A673 (cell line): ENCODE results near the gene GSG1L. TPM values are rescaled to one million over a fixed set of nuclear protein-coding genes. Genes with fewer than 3 reads are reported as not detected.

Experiments
- BruUV-seq: library from RNA; stranded (reverse); fragments of 400-500 nt; replicated peaks from 2 replicates; lab custom pipeline; 2021; lab: Mats Ljungman, UMichigan
- CTCF ChIA-PET: fragments of 300-600 bp; sonication (Branson Sonifier 250); formaldehyde crosslinking; loops from one replicate; lab custom pipeline; 2022; ENCODE audit warnings: antibody characterized with exemption; lab: Charles Lee
- POLR2A ChIA-PET: fragments of 300-600 bp; sonication (Branson Sonifier 250); formaldehyde crosslinking; loops from one replicate; lab custom pipeline; 2022; ENCODE audit warnings: antibody characterized with exemption; ENCODE audit not compliant: low non-redundant PET; lab: Charles Lee
- DNase-seq: peaks from one replicate; pipeline ENCODE4 v3.0.0-alpha.2; 2015; ENCODE audit warnings: low spot score
- H3K27ac ChIP-seq: fragments of 200-600 bp; sonication (generic); 2 replicates; pipeline ENCODE4 v1.5.1; 2016; ENCODE audit warnings: mixed run types, low read depth, mild to moderate bottlenecking, mixed read lengths, antibody characterized with exemption, low read length; ENCODE audit not compliant: poor library complexity, severe bottlenecking
- H3K27me3 ChIP-seq: fragments of 200-600 bp; sonication (generic); replicated peaks from 2 replicates; pipeline ENCODE4 v1.6.1; 2017; ENCODE audit warnings: mixed run types, low read depth, mild to moderate bottlenecking, mixed read lengths, antibody characterized with exemption, low read length; ENCODE audit not compliant: insufficient read depth, poor library complexity
- H3K36me3 ChIP-seq: fragments of 200-600 bp; sonication (generic); 2 replicates; pipeline ENCODE4 v1.6.1; 2016; ENCODE audit warnings: mixed run types, mild to moderate bottlenecking, mixed read lengths, antibody characterized with exemption, low read length; ENCODE audit not compliant: insufficient read depth, poor library complexity, severe bottlenecking
- H3K4me1 ChIP-seq: fragments of 200-600 bp; sonication (generic); 2 replicates; pipeline ENCODE4 v1.6.1; 2017; ENCODE audit warnings: mixed run types, mild to moderate bottlenecking, mixed read lengths, antibody characterized with exemption, low read length; ENCODE audit not compliant: insufficient read depth, poor library complexity, severe bottlenecking
- H3K4me3 ChIP-seq: fragments of 200-600 bp; sonication (generic); 2 replicates; pipeline ENCODE4 v1.5.1; 2016; ENCODE audit warnings: low read depth, mixed run types, mild to moderate bottlenecking, mixed read lengths, low read length; ENCODE audit not compliant: poor library complexity, severe bottlenecking
- H3K9me3 ChIP-seq: fragments of 200-600 bp; sonication (generic); 2 replicates; pipeline ENCODE4 v1.6.1; 2016; ENCODE audit warnings: mixed run types, low read depth, mild to moderate bottlenecking, mixed read lengths, antibody characterized with exemption, low read length; ENCODE audit not compliant: poor library complexity, severe bottlenecking
- EZH2 ChIP-seq: fragments of 200-600 bp; sonication (generic); IDR thresholded peaks from 2 replicates; pipeline ENCODE4 v1.6.1; 2017; ENCODE audit warnings: borderline replicate concordance, low read depth, mild to moderate bottlenecking, mixed read lengths, antibody characterized with exemption, low read length; ENCODE audit not compliant: poor library complexity, severe bottlenecking
- intact Hi-C: fragments of 100-400 bp; cut with micrococcal nuclease; formaldehyde crosslinking; loops from one replicate; pipeline ENCODE4 v1.10.0; 2022; ENCODE audit not compliant: unreplicated experiment
- total RNA-seq: library from RNA; stranded (reverse); gene quantifications from 2 replicates; pipeline ENCODE4 v1.2.3, GENCODE V29; 2021
- TF ChIP-seq, protein P1 (sequence below): fragments of 300-800, 200-600 bp; sonication (generic); conservative IDR thresholded peaks from 2 replicates; pipeline ENCODE4 v1.5.1; 2017; ENCODE audit warnings: low read depth, mild to moderate bottlenecking, antibody characterized with exemption, low read length, moderate library complexity, mixed read lengths

Gene GSG1L
- total RNA-seq, 1 experiment from 2014 or later: not detected

DNA sequence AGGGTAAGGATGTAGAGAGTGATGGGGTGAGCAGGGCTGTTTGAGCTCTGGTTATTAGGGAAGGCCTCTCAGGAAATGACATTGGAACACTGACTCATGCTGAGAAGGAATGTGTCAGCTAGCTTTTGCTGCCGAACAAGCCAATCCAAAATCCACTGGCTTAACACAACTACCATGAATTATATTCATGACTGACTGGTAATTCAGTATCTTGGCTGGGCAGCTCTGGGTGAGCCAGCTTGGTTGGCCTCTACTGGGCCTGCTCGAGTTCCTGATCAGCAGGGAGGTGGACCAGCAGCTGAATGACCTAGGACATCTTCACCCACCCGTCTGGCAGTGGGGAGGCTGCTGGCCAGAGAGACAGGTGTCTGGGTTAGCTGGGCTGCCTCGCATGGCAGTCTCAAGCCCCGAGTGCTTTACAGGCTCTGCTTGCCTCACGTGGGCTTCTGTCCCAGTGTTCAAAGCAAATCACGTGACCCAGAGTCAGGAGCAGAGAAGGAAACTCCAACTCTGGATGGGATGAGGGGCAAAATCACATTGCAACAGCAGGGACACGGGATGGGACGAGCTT is 304.1 kb downstream of the GSG1L start:
- TF ChIP-seq EZH2: no peak
- TF ChIP-seq, protein P1, sequence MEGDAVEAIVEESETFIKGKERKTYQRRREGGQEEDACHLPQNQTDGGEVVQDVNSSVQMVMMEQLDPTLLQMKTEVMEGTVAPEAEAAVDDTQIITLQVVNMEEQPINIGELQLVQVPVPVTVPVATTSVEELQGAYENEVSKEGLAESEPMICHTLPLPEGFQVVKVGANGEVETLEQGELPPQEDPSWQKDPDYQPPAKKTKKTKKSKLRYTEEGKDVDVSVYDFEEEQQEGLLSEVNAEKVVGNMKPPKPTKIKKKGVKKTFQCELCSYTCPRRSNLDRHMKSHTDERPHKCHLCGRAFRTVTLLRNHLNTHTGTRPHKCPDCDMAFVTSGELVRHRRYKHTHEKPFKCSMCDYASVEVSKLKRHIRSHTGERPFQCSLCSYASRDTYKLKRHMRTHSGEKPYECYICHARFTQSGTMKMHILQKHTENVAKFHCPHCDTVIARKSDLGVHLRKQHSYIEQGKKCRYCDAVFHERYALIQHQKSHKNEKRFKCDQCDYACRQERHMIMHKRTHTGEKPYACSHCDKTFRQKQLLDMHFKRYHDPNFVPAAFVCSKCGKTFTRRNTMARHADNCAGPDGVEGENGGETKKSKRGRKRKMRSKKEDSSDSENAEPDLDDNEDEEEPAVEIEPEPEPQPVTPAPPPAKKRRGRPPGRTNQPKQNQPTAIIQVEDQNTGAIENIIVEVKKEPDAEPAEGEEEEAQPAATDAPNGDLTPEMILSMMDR: no peak
- intact Hi-C loops: no loop called here
- ChIA-PET POLR2A (no interaction called here), CTCF (interaction anchor here (0.6 kb wide), 1 partner anchor 9 kb away, joined by 6 read pairs; no protein-coding TSS in a partner anchor)
- Histone ChIP-seq H3K27ac (no peak overlapping the region), H3K9me3 (peaks cover 2% of the 10 kb centered on the region), H3K4me1 (no peaks in the 10 kb centered on the region), H3K27me3 (no peaks in the 10 kb centered on the region), H3K4me3 (no peak overlapping the region), H3K36me3 (peaks cover 3% of the 10 kb centered on the region)
- BruUV-seq: no TSS peak
- DNase-seq: peak; percentile 19

DNA sequence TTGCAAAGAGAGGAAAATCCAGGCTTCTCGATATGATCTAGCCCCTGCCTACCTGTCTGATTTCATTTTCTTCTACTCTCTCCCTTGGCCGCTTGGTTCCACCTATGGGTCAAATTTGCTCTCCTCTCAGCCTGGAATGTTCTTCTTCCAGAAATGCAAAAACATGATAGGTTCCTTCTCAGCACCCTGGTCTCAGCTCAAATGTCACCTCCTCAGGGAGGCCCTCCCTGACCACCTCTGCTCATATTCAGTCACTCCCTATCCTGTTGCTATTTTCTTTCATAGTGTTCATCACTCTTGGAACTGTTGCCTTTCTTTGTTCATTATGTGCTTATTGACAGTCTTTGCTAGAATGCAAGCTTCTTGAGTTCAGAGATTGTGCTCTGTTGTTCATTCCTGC is 305.0 kb downstream of the GSG1L start:
- Histone ChIP-seq H3K27me3 (no peaks in the 10 kb centered on the region), H3K9me3 (no peaks in the 10 kb centered on the region), H3K27ac (no peak overlapping the region), H3K4me3 (no peak overlapping the region), H3K4me1 (no peaks in the 10 kb centered on the region), H3K36me3 (peaks cover 3% of the 10 kb centered on the region)
- intact Hi-C loops: no loop called here
- no peak for TF ChIP-seq EZH2
- TF ChIP-seq, protein P1: no peak
- no peak for DNase-seq
- ChIA-PET POLR2A (no interaction called here), CTCF (no interaction called here)
- BruUV-seq: no TSS peak

- no peaks in the 10 kb centered on the region for H3K27me3 ChIP-seq
- no TSS peak for BruUV-seq
- DNase-seq: no peak
- TF ChIP-seq, protein P1: no peak
- no peak for TF ChIP-seq EZH2
- H3K27ac ChIP-seq: no peak overlapping the region
- H3K4me3 ChIP-seq: no peak overlapping the region
- ChIA-PET CTCF (interaction anchor here (0.5 kb wide), 1 partner anchor 546 kb away, joined by 8 read pairs; no protein-coding TSS in a partner anchor), POLR2A (no interaction called here)
- no peaks in the 10 kb centered on the region for H3K36me3 ChIP-seq
- H3K4me1 ChIP-seq: no peaks in the 10 kb centered on the region
- no peaks in the 10 kb centered on the region for H3K9me3 ChIP-seq
- intact Hi-C loops: no loop called here
Measured at GRCh38 chr16:27756206-27756970, 307.1 kb downstream of the GSG1L start.
